ENCODE measurements around the gene SHCBP1.

Gene SHCBP1

GRCh38 chr16:46614006-46614405 lies 7.2 kb downstream of the SHCBP1 start:
- no peak for DNase-seq

- no peak for DNase-seq
These were observed 7.8 kb downstream of the SHCBP1 start for GRCh38 chr16:46613352-46613751.

GRCh38 chr16:46612121-46612520 lies 9.1 kb downstream of the SHCBP1 start:
- DNase-seq = no peak

GRCh38 chr16:46607529-46607928 lies 13.7 kb downstream of the SHCBP1 start:
- no peak for DNase-seq

- DNase-seq = no peak
These were observed 14.9 kb downstream of the SHCBP1 start for GRCh38 chr16:46606231-46606630.

GRCh38 chr16:46591257-46591656 lies 29.9 kb downstream of the SHCBP1 start:
- DNase-seq = no peak

- no peak for DNase-seq
These were observed 35.1 kb downstream of the SHCBP1 start for GRCh38 chr16:46586011-46586577.

- DNase-seq = no peak
These were observed 38.1 kb downstream of the SHCBP1 start for GRCh38 chr16:46583036-46583435.

GRCh38 chr16:46582313-46582712 lies 38.9 kb downstream of the SHCBP1 start:
- no peak for DNase-seq

- no peak for DNase-seq
These were observed 43.1 kb downstream of the SHCBP1 start for GRCh38 chr16:46577988-46578579.

- no peak for DNase-seq
These were observed 47.4 kb downstream of the SHCBP1 start for GRCh38 chr16:46573834-46574159.

- no peak for DNase-seq
These were observed 48.0 kb downstream of the SHCBP1 start for GRCh38 chr16:46573008-46573833.

GRCh38 chr16:46569231-46569735 lies 51.9 kb downstream of the SHCBP1 start:
- DNase-seq = no peak

- no peak for DNase-seq
These were observed 52.5 kb downstream of the SHCBP1 start for GRCh38 chr16:46568472-46569230.

- DNase-seq = no peak
These were observed 58.2 kb downstream of the SHCBP1 start for GRCh38 chr16:46562979-46563378.

GRCh38 chr16:46558018-46558417 lies 63.2 kb downstream of the SHCBP1 start:
- DNase-seq = no peak

- no peak for DNase-seq
These were observed 65.2 kb downstream of the SHCBP1 start for GRCh38 chr16:46555951-46556350.

- peak; percentile 58 for DNase-seq
These were observed 66.7 kb downstream of the SHCBP1 start for GRCh38 chr16:46554435-46554834.

GRCh38 chr16:46549477-46549876 lies 71.7 kb downstream of the SHCBP1 start:
- no peak for DNase-seq

All from left hindlimb (tissue), 1 donor.